Measurements from ENCODE around the gene TRMT61A. TPM values are rescaled to one million over a fixed set of nuclear protein-coding genes. Genes with fewer than 3 reads are reported as not detected.

TRMT61A gene
- total RNA-seq, 1 experiment from 2014 or later: 22.5 TPM

DNA sequence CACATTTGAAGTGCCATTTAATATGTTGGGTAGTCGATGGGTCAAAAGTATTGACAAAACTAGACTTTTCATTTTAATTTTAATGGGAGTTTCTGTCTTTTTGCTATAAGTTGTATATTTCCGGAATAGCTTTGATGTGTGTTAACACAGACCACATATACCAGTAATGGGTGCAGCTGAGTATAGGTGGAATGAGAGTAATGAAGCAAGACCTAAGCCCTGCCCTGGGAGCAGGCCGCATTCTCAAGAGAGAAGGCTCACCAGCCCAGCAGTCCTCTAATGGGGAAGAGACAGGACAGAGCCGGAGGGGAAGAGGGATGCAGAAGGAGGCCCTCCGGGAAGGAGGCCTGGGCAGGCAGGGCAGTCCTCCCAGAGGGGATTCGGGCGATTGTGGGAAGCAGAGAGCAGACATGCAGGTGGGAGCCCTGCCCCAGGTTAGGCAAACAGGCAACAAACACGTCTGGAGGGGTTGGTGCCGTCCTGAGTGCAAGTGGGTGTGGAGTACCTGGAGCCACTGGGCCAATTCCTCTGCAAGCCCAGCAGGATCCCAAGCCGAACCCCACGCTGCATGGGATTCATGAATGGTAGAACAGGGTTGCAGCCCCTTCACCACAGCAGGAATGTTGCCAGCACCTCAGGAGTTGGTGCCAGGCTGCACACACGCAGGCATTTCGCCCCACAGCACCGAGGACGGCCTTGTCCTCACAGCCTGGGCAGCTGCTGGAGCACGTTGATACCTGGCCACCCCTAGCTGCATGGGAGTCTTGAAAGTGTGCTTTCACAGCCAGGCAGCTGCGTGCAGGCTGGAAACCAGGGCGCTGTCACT is 14.2 kb upstream of the TRMT61A start:
- ChIA-PET POLR2A (ENCODE audit: unreplicated experiment) (interaction anchor here (0.6 kb wide), 3 partner anchors 73 to 485 kb away, joined by 3 to 4 read pairs (median 4); no protein-coding TSS in a partner anchor), CTCF (no interaction called here)
- TF ChIP-seq EZH2 (IDR thresholded peaks at IDR 0.05; ENCODE audit: low read depth): no peak
- TF ChIP-seq, protein P1, sequence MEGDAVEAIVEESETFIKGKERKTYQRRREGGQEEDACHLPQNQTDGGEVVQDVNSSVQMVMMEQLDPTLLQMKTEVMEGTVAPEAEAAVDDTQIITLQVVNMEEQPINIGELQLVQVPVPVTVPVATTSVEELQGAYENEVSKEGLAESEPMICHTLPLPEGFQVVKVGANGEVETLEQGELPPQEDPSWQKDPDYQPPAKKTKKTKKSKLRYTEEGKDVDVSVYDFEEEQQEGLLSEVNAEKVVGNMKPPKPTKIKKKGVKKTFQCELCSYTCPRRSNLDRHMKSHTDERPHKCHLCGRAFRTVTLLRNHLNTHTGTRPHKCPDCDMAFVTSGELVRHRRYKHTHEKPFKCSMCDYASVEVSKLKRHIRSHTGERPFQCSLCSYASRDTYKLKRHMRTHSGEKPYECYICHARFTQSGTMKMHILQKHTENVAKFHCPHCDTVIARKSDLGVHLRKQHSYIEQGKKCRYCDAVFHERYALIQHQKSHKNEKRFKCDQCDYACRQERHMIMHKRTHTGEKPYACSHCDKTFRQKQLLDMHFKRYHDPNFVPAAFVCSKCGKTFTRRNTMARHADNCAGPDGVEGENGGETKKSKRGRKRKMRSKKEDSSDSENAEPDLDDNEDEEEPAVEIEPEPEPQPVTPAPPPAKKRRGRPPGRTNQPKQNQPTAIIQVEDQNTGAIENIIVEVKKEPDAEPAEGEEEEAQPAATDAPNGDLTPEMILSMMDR (conservative IDR thresholded peaks at IDR 0.05): no peak
- peaks cover 57% of the 10 kb centered on the region for H3F3A ChIP-seq (ENCODE audit: insufficient read depth, low read depth)
- H3K79me2 ChIP-seq (ENCODE audit: low read depth): no peaks in the 10 kb centered on the region
- H3K4me3 ChIP-seq: no peak overlapping the region
- BruUV-seq (replicated peaks): no TSS peak
- H3K4me2 ChIP-seq: no peak overlapping the region
- DNase-seq: no peak
- intact Hi-C loops (cut with micrococcal nuclease; ENCODE audit: unreplicated experiment): no loop called here
- no peaks in the 10 kb centered on the region for H3K4me1 ChIP-seq (replicated peaks; ENCODE audit: insufficient read depth)
- H3K9me3 ChIP-seq (ENCODE audit: insufficient read depth, low read depth): no peaks in the 10 kb centered on the region
- H2AFZ ChIP-seq: no peak overlapping the region
- no peaks in the 10 kb centered on the region for H3K27me3 ChIP-seq (ENCODE audit: insufficient read depth, low read depth)
- H3K9me2 ChIP-seq (ENCODE audit: insufficient read depth): no peaks in the 10 kb centered on the region
- 0 out of 2 replicates have a peak, but pooled peaks cover 2% of the 10 kb centered on the region for H3K36me3 ChIP-seq (ENCODE audit: low read depth)
- peaks cover 22% of the 10 kb centered on the region; the same call in 1 of the 2 replicates for H4K20me1 ChIP-seq (ENCODE audit: insufficient read depth)
- H3K27ac ChIP-seq: no peak overlapping the region

- CTCF ChIA-PET: interaction anchor here (2.9 kb wide), 1 partner anchor 12 kb away, joined by 10 read pairs; the partner anchor contains the start of gene TRMT61A
- BruUV-seq (replicated peaks): no TSS peak
Measured at GRCh38 chr14:103516426-103517173, 12.4 kb upstream of the TRMT61A start.

DNA sequence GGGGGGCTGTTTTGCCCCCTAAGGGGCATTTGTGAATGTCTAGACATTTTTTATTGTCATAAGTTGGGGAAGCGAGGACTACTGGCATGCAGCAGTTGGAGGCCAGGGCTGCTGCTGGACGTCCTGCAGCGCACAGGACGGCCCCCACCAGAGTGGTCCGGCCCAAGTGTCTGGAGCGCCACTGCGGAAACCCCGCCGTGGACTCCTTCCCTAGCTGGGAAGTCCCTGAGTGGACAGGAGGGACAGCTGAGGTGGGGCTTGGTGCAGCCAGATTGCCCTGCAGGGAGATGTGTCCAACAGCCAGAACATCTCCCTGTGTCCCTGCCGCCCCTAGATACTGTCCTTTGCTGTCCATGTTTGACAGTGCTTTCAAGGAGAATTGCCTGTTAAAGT is 11.8 kb upstream of the TRMT61A start:
- no peaks in the 10 kb centered on the region for H3K9me3 ChIP-seq (ENCODE audit: insufficient read depth, low read depth)
- no peak overlapping the region for H3K27ac ChIP-seq
- no peak overlapping the region for H2AFZ ChIP-seq
- H3K4me1 ChIP-seq (replicated peaks; ENCODE audit: insufficient read depth): peaks cover 10% of the 10 kb centered on the region
- no peaks in the 10 kb centered on the region for H3K36me3 ChIP-seq (ENCODE audit: low read depth)
- no peaks in the 10 kb centered on the region for H3K79me2 ChIP-seq (ENCODE audit: low read depth)
- H4K20me1 ChIP-seq (ENCODE audit: insufficient read depth): peaks cover 29% of the 10 kb centered on the region
- BruUV-seq (replicated peaks): no TSS peak
- no peaks in the 10 kb centered on the region for H3K27me3 ChIP-seq (ENCODE audit: insufficient read depth, low read depth)
- CTCF ChIA-PET: interaction anchor here (2.9 kb wide), 1 partner anchor 11 kb away, joined by 10 read pairs; the partner anchor contains the start of gene TRMT61A
- no peak overlapping the region for H3K4me2 ChIP-seq
- DNase-seq: no peak
- intact Hi-C loops (cut with micrococcal nuclease; ENCODE audit: unreplicated experiment): no loop called here
- H3F3A ChIP-seq (ENCODE audit: insufficient read depth, low read depth): peaks cover 67% of the 10 kb centered on the region
- no peak for TF ChIP-seq EZH2 (IDR thresholded peaks at IDR 0.05; ENCODE audit: low read depth)
- TF ChIP-seq, protein P1 (conservative IDR thresholded peaks at IDR 0.05): no peak
- H3K4me3 ChIP-seq: no peak overlapping the region
- POLR2A ChIA-PET (ENCODE audit: unreplicated experiment): interaction anchor here (0.7 kb wide), 1 partner anchor 59 kb away, joined by 3 read pairs; no protein-coding TSS in a partner anchor
- H3K9me2 ChIP-seq (ENCODE audit: insufficient read depth): no peaks in the 10 kb centered on the region

More at GRCh38 chr14:103516426-103517173, 12.4 kb upstream of the TRMT61A start:
- no peak overlapping the region for H3K4me2 ChIP-seq
- H3K4me1 ChIP-seq (replicated peaks; ENCODE audit: insufficient read depth): peaks cover 5% of the 10 kb centered on the region; the same call in 1 of the 2 replicates
- H3K79me2 ChIP-seq (ENCODE audit: low read depth): no peaks in the 10 kb centered on the region
- no peak overlapping the region for H3K4me3 ChIP-seq
- H4K20me1 ChIP-seq (ENCODE audit: insufficient read depth): peaks cover 29% of the 10 kb centered on the region
- intact Hi-C loops (cut with micrococcal nuclease; ENCODE audit: unreplicated experiment): no loop called here
- H3K9me3 ChIP-seq (ENCODE audit: insufficient read depth, low read depth): no peaks in the 10 kb centered on the region
- no peak overlapping the region for H2AFZ ChIP-seq
- H3K27me3 ChIP-seq (ENCODE audit: insufficient read depth, low read depth): no peaks in the 10 kb centered on the region
- H3K27ac ChIP-seq: 0 out of 2 replicates have a peak overlapping the region, but pooled peaks have one; percentile 1
- TF ChIP-seq, protein P1 (conservative IDR thresholded peaks at IDR 0.05): no peak
- no peak for DNase-seq
- peaks cover 68% of the 10 kb centered on the region for H3F3A ChIP-seq (ENCODE audit: insufficient read depth, low read depth)
- POLR2A ChIA-PET (ENCODE audit: unreplicated experiment): interaction anchor here (0.7 kb wide), 1 partner anchor 60 kb away, joined by 3 read pairs; no protein-coding TSS in a partner anchor
- H3K9me2 ChIP-seq (ENCODE audit: insufficient read depth): no peaks in the 10 kb centered on the region
- H3K36me3 ChIP-seq (ENCODE audit: low read depth): no peaks in the 10 kb centered on the region
